GM10847 (cell line): ENCODE data around the gene MEIKIN.

Source experiments
- POLR2A ChIP-seq: IDR thresholded peaks from 2 replicates; pipeline ENCODE4 v1.6.1; 2011; ENCODE audit not compliant: insufficient read length; ENCODE audit errors: extremely low read depth

The MEIKIN gene

DNA sequence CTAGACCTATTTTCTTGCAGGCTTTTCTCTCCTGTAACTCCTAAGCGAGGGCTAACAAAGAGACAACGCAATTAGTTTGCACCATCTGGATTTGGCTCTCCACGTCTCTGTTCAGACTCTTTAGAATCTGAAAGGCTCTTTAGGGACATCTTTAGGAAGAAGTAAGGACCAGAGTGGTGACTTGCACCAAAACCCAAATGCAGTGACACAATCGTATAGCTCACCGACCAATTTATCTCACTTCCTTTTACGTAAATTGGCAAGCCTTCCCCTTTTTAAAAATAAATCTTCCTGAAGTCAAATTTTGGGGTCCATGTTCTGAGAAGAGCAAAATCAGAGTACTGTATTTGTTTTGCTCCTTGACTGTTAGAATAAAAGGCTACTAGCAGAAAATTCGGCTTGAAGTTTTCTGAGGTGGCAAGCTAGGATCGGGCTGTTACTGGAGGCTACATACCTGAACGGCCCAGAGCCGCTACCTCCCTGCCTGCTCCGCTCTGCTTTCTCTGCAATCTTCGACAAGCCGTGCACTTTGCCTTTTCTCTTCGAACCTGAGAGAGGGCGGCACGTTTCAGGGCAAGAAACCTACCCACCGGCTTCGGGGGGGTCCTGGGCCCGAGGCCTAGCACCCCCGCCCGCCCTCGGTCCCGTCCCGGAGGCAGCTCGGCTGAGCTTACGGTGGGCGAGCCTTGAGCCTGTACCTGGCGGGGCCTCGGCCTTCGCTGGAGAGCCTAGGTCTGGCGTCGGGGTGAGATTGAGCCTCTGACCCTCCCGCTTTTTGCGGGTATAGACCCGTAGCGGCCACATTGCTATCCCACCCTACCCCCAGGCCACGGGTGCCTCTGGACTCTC lies 537 bp downstream of the MEIKIN start:
- TF ChIP-seq POLR2A, result no peak

DNA sequence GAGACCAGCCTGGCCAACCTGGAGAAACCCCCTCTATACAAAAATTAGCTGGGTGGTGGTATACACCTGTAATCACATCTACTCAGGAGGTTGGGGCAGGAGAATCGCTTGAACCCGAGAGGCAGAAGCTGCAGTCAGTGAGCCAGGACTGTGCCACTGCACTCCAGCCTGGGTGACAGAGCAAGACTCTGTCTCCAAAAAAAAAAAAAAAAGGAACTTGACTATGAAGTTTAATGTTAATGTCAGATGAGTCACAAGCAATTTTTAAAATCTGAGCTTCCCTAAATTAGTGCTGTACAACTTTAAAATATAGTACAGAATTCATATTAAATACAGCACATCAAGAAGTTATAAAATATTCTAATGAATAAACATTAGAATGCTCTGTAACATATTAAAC lies 1.5 kb downstream of the MEIKIN start:
- no peak for TF ChIP-seq POLR2A

DNA sequence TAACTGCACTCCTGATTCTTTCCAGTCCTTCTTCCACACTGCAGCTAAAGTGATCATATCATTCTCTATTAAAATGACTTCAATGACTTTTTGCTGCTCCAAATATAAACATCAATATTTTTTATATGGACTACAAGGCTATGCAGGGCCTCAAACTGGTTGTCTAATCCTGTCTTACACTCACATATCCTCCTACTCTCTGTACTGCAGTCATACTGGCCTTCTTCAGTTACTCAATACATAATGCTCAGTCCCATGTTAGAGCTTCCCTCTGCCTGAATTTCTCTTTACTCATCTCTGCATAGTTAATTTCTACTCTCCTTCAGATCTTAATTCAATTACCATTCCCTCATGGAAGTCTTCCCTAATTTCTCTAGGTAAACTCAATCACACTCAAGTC lies 3.4 kb downstream of the MEIKIN start:
- TF ChIP-seq POLR2A, result no peak

DNA sequence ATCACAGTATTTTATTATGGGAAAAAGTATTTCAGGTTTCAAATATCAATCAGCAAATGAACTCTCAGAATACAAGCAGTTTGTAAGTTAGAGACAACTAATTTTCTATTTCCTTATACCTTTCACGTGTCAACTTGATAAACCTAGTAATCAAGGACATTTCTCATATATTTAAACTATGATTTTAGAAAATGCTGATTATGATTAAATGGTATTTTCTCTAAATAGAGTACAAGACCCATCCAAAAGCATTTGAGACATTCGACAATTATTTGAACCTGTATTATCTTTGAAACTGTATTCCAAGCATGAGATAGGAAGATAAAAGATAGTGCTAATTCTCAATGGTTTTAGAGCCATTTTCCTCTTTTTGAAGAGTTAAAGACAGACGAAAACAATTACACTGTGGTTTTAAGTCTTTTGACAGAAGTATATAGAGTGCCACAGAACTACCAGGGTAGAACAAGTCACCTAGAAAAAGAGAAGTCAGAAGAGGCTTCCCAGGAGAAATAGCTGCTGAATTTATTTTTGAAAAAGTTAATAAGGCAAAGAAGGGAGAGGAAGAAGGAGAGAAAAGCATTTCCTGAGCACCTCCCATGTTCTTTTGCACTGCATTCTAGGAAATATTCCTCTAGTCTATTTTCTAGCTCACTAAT lies 5.6 kb downstream of the MEIKIN start:
- no peak for TF ChIP-seq POLR2A

DNA sequence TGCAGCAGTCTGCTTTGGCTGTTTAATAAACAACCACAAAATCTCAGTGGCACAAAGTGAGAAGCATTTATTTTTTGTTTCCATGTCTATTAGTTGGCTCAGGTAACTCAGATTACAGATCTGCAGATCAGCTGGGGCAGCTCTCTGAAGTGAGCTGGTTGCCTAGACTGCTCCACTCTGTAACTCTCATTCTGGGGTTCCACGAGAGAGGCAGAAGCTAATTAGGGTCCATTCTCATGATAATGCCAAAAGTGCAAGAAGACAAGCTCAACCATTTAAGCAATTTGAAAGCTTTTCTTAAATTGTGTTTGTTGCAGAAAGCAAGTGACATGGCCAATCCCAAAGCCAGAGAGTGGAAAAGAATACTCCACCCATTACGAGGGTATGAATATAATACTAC lies 13.2 kb downstream of the MEIKIN start:
- TF ChIP-seq POLR2A, result no peak

DNA sequence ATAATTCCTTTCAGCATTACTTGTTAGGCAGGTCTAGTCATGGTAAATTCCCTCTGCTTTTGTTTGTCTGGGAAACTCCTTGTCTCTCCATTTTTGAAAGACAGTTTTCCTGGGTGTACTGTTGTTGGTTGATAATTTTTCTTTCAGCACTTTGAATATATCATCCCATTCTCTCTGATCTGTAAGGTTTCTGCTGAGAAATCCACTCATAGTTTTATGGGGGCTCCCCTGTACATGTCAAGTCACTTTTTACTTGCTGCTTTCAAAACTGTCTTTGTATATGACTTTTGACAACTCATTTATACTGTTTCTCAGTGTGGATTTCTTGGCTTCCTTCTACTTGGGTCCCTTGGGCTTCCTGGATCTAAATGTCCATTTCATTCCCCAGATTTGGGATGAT lies 16.5 kb downstream of the MEIKIN start:
- TF ChIP-seq POLR2A, result no peak

DNA sequence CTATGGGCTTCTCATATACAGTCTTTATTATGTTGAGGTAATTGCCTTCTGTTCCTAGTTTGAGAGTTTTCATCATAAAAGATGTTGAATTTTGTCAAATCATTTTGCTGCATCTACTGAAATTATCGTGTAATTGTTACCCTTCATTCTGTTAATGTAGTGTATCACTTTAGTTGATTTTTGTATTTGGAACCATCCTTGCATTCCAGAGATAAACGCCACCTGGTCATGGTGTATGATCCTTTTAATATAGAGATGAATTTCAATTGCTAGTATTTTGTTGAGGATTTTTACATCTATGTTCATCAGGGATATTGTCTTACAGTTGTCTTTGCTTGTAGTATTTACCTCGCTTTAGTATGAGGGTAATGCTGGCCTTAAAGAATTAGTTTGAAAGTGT lies 19.3 kb downstream of the MEIKIN start:
- no peak for TF ChIP-seq POLR2A

DNA sequence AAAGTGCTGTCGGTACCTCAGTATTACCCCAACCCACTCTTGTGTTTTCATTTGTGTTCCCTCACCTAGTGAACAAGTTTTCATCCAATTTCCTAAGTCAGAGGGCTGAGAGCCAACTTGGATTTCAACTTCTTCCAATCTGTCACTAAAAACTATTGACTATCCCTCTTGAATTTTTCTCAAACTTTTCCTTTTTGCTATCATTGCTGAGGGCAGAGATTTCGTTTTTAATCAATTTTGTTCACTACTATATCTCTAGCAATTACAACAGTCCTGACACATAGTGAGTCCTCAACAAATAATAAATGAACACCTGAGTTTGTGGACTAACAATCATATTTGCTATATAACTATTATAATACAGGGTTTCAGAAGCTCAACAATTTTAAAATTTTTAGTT lies 29.0 kb downstream of the MEIKIN start:
- no peak for TF ChIP-seq POLR2A

DNA sequence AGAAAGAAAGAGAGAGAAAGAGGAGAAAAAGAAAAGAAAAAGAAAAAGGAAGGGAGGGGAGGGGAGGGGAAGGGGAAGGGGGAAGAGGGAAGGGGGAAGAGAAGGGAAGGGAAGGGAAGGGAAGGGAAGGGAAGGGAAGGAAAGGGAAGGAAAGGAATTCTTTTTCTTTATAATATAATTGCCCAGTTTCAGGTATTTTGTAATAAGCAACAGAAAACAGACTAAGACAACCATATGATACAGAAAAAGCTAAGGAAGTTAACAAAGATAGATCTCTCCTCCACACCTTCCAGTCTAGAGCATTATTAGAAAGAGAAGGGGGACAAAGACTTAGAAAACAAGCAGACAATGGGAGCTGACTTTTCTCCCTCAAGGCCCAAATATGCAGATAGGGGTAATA lies 31.0 kb downstream of the MEIKIN start:
- no peak for TF ChIP-seq POLR2A

DNA sequence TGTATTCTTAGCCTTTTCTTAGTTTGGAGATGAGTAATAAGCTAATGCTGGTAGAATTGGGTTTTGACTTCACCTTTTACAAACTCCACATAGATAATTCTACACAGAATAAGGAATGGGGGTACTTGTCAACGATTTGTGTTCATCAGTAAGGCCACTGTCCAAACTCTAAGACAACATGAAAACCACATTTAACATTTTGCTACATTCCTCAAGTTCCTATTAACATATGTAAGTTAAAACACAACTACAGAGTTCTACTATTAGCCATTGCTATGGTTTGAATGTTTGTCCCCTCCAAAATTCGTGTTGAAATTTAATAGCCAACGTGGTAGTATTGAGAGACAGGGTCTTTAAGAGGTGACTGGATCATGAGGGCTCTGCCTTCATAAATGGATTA lies 31.9 kb downstream of the MEIKIN start:
- no peak for TF ChIP-seq POLR2A

DNA sequence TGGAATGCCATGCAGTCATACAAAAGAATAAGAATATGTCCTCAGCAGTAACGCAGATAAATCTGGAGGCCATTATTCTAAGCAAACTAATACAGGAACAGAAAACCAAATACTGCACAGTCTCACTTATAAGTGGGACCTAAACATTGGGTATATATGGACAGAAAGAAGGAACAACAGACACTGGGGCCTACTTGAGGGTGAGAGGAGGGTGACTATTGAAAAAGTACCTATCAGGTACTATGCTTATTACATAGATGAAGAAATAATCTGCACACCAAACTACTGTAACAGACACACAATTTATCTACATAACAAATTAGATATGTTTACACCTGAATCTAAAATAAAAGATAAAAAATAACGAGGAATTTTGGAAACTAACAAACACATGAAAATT lies 38.8 kb downstream of the MEIKIN start:
- no peak for TF ChIP-seq POLR2A

DNA sequence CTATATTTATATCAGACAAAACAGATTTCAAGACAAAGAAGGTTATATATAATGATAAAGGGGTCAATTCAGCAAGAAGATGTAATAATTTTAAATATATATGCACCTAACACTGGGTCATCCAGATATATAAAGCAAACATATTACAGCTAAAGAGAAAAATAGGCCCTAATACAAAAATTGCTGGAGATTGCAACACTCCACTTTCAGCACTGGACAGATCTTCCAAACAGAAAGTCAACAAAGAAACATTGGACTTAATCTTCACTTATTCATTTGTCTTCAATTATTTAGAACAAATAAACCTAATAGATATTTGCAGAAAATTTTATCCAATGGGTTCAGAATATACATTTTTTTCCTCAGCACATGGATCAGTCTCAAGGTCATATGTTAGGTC lies 45.8 kb downstream of the MEIKIN start:
- TF ChIP-seq POLR2A, result no peak

DNA sequence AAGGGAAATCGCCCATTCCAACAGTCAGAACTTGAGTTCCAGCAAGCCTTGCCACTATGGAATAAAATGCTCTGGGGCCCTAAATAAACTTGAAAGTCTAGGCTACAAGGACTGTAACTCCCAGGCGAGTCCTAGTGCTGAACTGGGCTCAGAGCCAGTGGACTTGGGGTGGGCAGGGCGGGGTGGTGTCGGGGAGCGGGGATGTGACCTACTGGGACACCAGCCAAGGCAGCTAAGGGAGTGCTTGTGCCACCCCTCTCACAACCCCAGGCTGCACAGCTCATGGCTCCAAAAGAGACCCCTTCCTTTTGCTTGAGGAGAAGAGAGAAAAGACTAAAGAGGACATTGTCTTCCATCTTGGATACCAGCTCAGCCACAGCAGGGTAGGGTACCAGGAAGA lies 61.5 kb downstream of the MEIKIN start:
- TF ChIP-seq POLR2A, result no peak

DNA sequence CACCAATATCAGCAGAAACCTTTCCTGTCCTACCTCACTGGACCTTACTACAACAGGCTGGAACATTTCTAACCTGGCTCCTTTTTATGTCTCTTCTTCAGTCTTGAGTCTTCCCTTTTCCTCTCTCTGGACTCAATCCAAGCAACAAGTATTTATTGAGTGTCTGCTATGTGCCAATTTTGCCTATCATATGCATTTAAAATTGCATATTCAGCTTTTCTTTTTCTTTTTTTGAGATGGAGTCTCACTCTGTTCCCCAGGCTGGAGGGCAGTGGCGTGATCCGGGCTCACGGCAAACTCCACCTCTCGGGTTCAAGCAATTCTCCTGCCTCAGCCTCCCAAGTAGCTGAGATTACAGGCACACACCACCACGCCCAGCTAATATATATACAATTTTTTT lies 65.8 kb downstream of the MEIKIN start:
- TF ChIP-seq POLR2A, result no peak

DNA sequence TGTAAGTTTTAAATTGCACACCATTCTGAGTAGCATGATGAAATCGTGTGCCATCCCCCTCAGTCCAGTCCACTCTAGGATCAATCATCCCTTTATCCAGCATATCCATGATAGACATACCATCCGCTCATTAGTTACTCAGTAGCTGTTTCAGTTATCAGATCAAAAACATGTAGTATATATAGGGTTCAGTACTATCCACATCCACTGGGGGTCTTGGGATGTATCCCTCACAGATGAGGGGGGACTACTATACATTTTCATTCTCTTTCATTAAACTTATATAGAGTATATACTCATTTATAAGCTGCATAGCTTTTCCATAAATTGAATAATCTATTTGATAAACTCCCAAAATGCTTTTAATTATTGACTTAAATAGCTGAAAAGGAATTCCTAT lies 67.6 kb downstream of the MEIKIN start:
- no peak for TF ChIP-seq POLR2A

DNA sequence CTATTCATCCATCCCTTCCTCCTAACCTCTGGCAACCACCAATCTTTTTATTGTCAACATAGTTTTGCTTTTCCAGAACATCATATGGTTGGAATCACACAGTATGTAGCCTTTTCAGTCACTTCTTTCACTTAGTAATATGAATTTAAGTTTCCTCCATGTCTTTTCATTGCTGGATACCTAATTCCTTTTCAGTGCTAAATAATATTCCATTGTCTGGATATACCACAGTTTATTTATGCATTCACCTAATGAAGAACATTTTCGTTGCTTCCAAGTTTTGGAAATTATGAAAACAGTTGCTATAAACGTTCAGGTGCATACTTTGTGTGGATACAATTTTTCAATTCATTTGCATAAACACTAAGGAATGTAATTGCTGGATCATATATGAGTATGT lies 77.9 kb downstream of the MEIKIN start:
- no peak for TF ChIP-seq POLR2A

DNA sequence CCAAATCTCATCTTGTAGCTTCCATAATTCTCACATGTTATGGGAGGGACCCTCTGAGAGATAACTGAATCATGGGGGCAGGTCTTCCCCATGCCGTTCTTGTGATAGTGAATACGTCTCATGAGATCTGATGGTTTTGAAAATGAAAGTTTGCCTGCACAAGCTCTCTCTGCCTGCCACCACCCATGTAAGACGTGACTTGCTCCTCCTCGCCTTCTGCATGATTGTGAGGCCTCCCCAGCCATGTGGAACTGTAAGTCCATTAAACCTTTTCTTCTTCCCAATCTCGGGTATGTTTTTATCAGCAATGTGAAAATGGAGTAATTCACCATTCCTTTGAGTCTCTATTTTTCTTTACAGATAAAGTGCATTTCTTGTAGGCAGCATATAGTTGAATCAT lies 81.8 kb downstream of the MEIKIN start:
- no peak for TF ChIP-seq POLR2A

DNA sequence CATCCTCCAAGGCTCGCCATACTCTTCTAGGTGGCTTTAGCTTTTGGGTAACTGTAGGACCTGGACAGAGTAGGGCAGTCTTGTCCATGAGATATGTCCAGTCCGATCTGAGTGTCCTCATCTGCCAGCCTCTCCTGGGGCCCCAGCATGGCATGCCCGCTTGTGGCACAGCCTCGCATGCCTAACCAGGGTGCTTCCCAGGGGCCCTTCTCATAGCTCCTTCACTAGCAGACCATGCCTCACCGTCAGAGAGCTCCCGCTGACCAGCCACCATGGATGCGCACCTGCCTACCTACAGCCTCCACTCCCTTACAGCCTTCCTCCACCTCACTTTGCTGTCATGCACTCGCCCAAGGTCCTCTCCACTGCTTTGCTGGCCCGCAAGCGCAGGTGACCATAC lies 88.1 kb downstream of the MEIKIN start:
- no peak for TF ChIP-seq POLR2A

DNA sequence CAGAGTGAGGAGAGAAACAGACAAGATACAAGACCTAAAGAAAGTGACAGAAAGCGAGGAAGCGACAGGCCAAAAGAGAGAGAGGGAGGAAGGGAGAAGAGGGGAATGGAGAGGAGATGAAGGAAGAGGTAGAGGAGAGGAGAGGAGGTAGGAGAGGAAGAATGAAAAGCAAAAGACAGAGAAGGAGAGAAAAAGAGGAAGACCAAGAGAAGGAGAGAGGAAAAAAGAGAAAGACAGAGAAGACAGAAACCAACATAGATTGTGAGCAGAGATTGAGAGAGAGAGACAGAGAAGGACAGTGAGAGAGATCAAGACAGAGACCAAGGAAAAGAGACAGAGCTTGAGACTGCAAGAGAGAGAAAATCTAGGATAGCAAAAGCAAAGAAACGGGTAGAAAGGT lies 90.0 kb downstream of the MEIKIN start:
- TF ChIP-seq POLR2A, result no peak
